AG08395 (cell line): ENCODE data around the gene HIC1.

Experiments used
- DNase-seq: peaks from one replicate; pipeline ENCODE4 v3.0.0; 2012; ENCODE audit warnings: mixed read lengths, low spot score

The HIC1 gene

GRCh38 chr17:2044263-2044894, 10.5 kb upstream of the HIC1 start:
- DNase-seq, result no peak

GRCh38 chr17:2047590-2047989, 7.3 kb upstream of the HIC1 start:
- no peak for DNase-seq

- DNase-seq, result no peak
These were observed 6.1 kb upstream of the HIC1 start for GRCh38 chr17:2048805-2049204.

GRCh38 chr17:2049333-2050299, 5.3 kb upstream of the HIC1 start:
- DNase-seq, result peak; percentile 91

- DNase-seq, result peak; percentile 65
These were observed 4.4 kb upstream of the HIC1 start for GRCh38 chr17:2050300-2051060.

- no peak for DNase-seq
These were observed 3.6 kb upstream of the HIC1 start for GRCh38 chr17:2051061-2051932.

GRCh38 chr17:2051933-2052559, 2.9 kb upstream of the HIC1 start:
- DNase-seq, result no peak

GRCh38 chr17:2053380-2054261, 1.3 kb upstream of the HIC1 start:
- DNase-seq, result peak; percentile 62

- no peak for DNase-seq
These were observed 716 bp upstream of the HIC1 start for GRCh38 chr17:2054262-2054511.

- DNase-seq, result no peak
These were observed 646 bp downstream of the HIC1 start for GRCh38 chr17:2055292-2056205.

- DNase-seq, result no peak
These were observed 1.6 kb downstream of the HIC1 start for GRCh38 chr17:2056206-2057174.

GRCh38 chr17:2057175-2057759, 2.4 kb downstream of the HIC1 start:
- DNase-seq, result no peak

GRCh38 chr17:2057760-2058585, 3.1 kb downstream of the HIC1 start:
- DNase-seq, result no peak

GRCh38 chr17:2058586-2059546, 4.0 kb downstream of the HIC1 start:
- DNase-seq, result no peak

- DNase-seq, result no peak
These were observed 4.9 kb downstream of the HIC1 start for GRCh38 chr17:2059547-2060384.
